Liver (tissue), 3 donors: ENCODE data around the gene NFILZ.

Source experiments
- FOXA1 ChIP-seq: IDR thresholded peaks from 2 replicates; pipeline ENCODE4 v1.6.1; 2016; ENCODE audit warnings: antibody characterized with exemption
- TAF1 ChIP-seq: conservative IDR thresholded peaks from 2 replicates; pipeline ENCODE4 v1.6.1; 2016; ENCODE audit warnings: antibody characterized with exemption, mild to moderate bottlenecking
- YY1 ChIP-seq: IDR thresholded peaks from 2 replicates; pipeline ENCODE4 v1.6.1; 2016; ENCODE audit warnings: antibody characterized with exemption, mild to moderate bottlenecking
- TF ChIP-seq, protein P1 (sequence below): fragments of 150-350 bp; IDR thresholded peaks from 2 replicates; pipeline ENCODE4 v1.5.1; 2017; ENCODE audit warnings: improper control_type of control experiment, low read depth, low read length; ENCODE audit not compliant: missing input control
- TF ChIP-seq, protein P2 (sequence below): IDR thresholded peaks from 2 replicates; pipeline ENCODE4 v1.6.1; 2016; ENCODE audit warnings: antibody characterized with exemption, mild to moderate bottlenecking
- TF ChIP-seq, protein P3 (sequence below): IDR thresholded peaks from 2 replicates; pipeline ENCODE4 v1.6.1; 2016; ENCODE audit warnings: antibody characterized with exemption
- donor health status: healthy.
- donor health status: healthy.

DNA sequence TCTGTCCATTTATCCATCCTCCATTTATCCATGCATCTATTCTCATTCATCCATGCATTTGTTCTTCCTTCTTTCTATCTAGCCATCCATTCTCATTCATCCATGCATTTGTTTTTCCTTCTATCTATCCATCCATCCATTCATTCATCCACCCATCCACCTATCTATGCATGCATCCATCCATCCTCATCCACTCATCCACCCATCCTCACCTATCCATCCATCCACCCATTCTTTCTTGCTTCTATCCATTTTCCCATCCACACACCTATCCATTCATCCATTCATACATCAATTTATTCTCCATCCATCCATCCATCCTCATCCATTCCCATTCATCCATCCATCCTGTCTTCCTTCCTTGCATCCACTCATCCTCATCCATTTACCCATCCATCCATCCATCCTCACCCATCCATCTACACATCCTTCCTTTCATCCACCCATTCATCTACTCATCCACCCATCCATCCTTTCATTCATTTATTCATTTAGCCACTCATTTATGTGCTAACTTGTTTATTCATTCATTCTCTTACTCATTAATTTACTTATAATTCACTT is 47.9 kb downstream of the NFILZ start:
- TF ChIP-seq, protein P1, sequence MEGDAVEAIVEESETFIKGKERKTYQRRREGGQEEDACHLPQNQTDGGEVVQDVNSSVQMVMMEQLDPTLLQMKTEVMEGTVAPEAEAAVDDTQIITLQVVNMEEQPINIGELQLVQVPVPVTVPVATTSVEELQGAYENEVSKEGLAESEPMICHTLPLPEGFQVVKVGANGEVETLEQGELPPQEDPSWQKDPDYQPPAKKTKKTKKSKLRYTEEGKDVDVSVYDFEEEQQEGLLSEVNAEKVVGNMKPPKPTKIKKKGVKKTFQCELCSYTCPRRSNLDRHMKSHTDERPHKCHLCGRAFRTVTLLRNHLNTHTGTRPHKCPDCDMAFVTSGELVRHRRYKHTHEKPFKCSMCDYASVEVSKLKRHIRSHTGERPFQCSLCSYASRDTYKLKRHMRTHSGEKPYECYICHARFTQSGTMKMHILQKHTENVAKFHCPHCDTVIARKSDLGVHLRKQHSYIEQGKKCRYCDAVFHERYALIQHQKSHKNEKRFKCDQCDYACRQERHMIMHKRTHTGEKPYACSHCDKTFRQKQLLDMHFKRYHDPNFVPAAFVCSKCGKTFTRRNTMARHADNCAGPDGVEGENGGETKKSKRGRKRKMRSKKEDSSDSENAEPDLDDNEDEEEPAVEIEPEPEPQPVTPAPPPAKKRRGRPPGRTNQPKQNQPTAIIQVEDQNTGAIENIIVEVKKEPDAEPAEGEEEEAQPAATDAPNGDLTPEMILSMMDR = no peak
- TF ChIP-seq, protein P2, sequence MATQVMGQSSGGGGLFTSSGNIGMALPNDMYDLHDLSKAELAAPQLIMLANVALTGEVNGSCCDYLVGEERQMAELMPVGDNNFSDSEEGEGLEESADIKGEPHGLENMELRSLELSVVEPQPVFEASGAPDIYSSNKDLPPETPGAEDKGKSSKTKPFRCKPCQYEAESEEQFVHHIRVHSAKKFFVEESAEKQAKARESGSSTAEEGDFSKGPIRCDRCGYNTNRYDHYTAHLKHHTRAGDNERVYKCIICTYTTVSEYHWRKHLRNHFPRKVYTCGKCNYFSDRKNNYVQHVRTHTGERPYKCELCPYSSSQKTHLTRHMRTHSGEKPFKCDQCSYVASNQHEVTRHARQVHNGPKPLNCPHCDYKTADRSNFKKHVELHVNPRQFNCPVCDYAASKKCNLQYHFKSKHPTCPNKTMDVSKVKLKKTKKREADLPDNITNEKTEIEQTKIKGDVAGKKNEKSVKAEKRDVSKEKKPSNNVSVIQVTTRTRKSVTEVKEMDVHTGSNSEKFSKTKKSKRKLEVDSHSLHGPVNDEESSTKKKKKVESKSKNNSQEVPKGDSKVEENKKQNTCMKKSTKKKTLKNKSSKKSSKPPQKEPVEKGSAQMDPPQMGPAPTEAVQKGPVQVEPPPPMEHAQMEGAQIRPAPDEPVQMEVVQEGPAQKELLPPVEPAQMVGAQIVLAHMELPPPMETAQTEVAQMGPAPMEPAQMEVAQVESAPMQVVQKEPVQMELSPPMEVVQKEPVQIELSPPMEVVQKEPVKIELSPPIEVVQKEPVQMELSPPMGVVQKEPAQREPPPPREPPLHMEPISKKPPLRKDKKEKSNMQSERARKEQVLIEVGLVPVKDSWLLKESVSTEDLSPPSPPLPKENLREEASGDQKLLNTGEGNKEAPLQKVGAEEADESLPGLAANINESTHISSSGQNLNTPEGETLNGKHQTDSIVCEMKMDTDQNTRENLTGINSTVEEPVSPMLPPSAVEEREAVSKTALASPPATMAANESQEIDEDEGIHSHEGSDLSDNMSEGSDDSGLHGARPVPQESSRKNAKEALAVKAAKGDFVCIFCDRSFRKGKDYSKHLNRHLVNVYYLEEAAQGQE = no peak
- TF ChIP-seq FOXA1 (no peak), YY1 (no peak), TAF1 (no peak)
- TF ChIP-seq, protein P3, sequence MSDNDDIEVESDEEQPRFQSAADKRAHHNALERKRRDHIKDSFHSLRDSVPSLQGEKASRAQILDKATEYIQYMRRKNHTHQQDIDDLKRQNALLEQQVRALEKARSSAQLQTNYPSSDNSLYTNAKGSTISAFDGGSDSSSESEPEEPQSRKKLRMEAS = no peak
